ENCODE measurements around the gene C1orf87.

DNA sequence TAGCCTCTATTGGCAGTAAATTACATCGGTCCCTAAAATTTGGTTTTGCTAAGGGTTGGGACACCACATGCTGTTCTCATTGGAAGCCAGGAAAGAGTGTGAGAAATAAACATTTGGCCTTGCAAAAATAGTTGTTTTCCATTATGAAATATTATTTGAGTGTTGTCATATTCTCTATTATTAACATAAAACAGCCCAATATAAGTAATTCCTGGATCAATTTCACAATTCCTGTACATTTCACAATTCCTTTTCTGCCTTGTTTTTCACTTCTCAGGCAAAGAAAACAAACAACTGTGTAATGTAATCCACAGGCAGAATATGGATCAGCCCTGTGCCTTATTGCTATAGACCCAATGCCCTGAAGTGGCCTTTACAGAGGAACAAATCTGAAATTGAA is 40.5 kb downstream of the C1orf87 start:
- TF ChIP-seq CTCF (IDR thresholded peaks at IDR 0.05) (no peak), POLR2A (IDR thresholded peaks at IDR 0.05) (no peak)

Measured in tibial nerve (tissue), 3 donors.